GM18873 (cell line): ENCODE results near the gene CRIP3.

Experiments used
- ATAC-seq: cut with Tn5 transposase; IDR thresholded peaks from one replicate; pipeline ENCODE4 v1.9.1; 2021; ENCODE audit warnings: mild to moderate bottlenecking, moderate library complexity, moderate number of reproducible peaks; ENCODE audit not compliant: unreplicated experiment, low FRiP score

The CRIP3 gene

GRCh38 chr6:43258180-43258579, 50.4 kb downstream of the CRIP3 start:
- no peak for ATAC-seq

GRCh38 chr6:43257367-43258145, 51.1 kb downstream of the CRIP3 start:
- ATAC-seq, result no peak

DNA sequence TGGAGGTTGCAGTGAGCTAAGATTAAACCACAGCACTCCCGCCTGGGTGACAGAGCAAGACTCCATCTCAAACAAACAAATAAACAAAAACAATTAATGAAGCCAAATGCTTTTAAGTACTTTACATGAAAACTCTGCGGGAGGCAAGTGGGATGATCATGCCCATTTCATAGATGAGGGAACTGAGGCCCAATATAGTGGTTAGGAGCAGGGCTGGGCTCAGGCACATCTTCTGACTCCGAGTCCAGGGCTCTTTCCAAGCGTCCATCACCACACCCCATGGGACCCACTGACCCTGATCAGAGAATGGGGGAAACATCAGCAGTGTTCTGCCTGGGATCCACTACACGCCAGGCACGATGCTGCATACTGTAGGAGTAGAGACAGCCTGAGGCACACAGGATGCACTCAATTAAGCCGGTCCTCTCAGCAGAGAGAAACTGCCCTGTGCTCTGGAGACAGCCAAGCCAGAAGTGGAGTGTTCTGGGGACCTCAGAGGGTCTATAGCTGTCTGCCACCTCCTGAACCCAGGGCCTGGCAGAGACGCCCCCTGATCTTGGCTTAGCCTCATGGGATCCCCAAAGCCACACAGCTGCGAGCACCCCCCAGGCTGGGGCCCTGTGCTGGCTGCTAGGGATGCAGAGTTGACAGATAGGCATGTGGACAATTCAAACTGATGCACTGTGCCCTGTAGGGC, 51.8 kb downstream of the CRIP3 start:
- no peak for ATAC-seq
